GM12891 (cell line): Measurements from ENCODE around the gene USP38.

ENCODE experiments used
- PAX5 ChIP-seq: IDR thresholded peaks from 2 replicates; pipeline ENCODE4 v1.6.1; 2011; ENCODE audit warnings: low read length, moderate library complexity, mild to moderate bottlenecking; ENCODE audit not compliant: insufficient read depth, severe bottlenecking
- POLR2A ChIP-seq: IDR thresholded peaks from 2 replicates; pipeline ENCODE4 v1.6.1; 2011; ENCODE audit warnings: low read depth, low read length, control low read depth
- POLR2AphosphoS5 ChIP-seq: IDR thresholded peaks from 2 replicates; pipeline ENCODE4 v1.6.1; 2011; ENCODE audit warnings: low read depth, low read length, control low read depth
- POU2F2 ChIP-seq: IDR thresholded peaks from 2 replicates; pipeline ENCODE4 v1.6.1; 2011; ENCODE audit warnings: low read depth, mild to moderate bottlenecking, control low read depth, low read length, moderate library complexity
- SPI1 ChIP-seq: IDR thresholded peaks from 2 replicates; pipeline ENCODE4 v1.6.1; 2011; ENCODE audit warnings: low read depth, low read length, control low read depth
- TAF1 ChIP-seq: IDR thresholded peaks from 2 replicates; pipeline ENCODE4 v1.6.1; 2011; ENCODE audit warnings: low read depth, low read length, control low read depth

DNA sequence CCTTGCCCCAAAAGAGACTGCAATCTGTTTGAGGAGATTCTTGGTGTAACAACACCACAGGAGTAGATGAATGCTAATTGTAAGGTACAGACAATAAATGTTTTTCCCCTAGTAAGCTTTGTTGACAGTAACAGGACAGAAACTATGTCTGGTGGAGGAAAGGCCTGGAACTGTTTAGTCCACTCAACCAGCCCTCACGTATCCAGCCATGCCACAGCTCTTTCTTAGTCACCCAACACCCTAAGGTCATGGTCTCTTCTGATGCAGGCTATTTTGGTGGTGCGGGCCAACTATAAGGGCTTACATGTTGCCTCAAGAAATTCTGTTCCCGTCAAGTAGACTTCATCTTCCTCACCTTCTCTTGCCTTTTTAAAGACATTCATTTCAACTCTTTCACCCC, 76.0 kb downstream of the USP38 start:
- TF ChIP-seq POLR2A (no peak), POLR2AphosphoS5 (no peak), TAF1 (no peak), PAX5 (no peak), POU2F2 (no peak), SPI1 (no peak)
